ENCODE results near the gene PCDH18. TPM values are rescaled to one million over a fixed set of nuclear protein-coding genes. Genes with fewer than 3 reads are reported as not detected.
"Not testable (repeated sequence)": the region's sequence is repeated elsewhere in the genome, so short reads cannot be mapped to it uniquely, and the experiment has no call there.

PCDH18 gene
- total and polyA plus RNA-seq, 10 of the 15 experiments (the other 5 are each of a cell fraction or from before 2014, with no cell fraction given), result 0.46 to 1.4 (median 0.96) TPM

GRCh38 chr4:137509855-137510282 is 22.4 kb downstream of the PCDH18 start (continued):
- no peak for TF ChIP-seq CBFB (IDR thresholded peaks at IDR 0.05; ENCODE audit: low read depth)

- Histone ChIP-seq H3K36me3 (ENCODE audit: control insufficient read depth in 2 of 2, insufficient read depth in 2 of 2, low read length in 1 of 2) (no peaks in the 10 kb centered on the region), H3K4me2 (ENCODE audit: control insufficient read depth, insufficient read depth) (no peak overlapping the region), H3K79me2 (ENCODE audit: control insufficient read depth, insufficient read depth, low read length) (no peaks in the 10 kb centered on the region), H3K4me3 (no peak overlapping the region), H3K9me3 (replicated peaks; ENCODE audit: control insufficient read depth, insufficient read depth, low read length) (no peaks in the 10 kb centered on the region), H4K20me1 (ENCODE audit: control insufficient read depth, insufficient read depth) (no peaks in the 10 kb centered on the region), H3K27me3 (replicated peaks in 1 of 2; ENCODE audit: control insufficient read depth in 2 of 2, insufficient read depth in 2 of 2, low read length in 1 of 2) (no peaks in the 10 kb centered on the region), H3K9ac (ENCODE audit: control insufficient read depth, insufficient read depth, low read length) (no peak overlapping the region), H3K4me1 (ENCODE audit: control insufficient read depth, insufficient read depth, low read length) (no peaks in the 10 kb centered on the region), H2AFZ (ENCODE audit: control insufficient read depth, low read depth, low read length) (no peak overlapping the region), H3K27ac (ENCODE audit: control insufficient read depth, insufficient read depth) (no peak overlapping the region)
- BruUV-seq (replicated peaks), result no TSS peak
- intact Hi-C loops (cut with micrococcal nuclease; ENCODE audit: unreplicated experiment), result no loop called here
- FAIRE-seq (no peak), DNase-seq (ENCODE audit: low read depth, low spot score) (no peak), ATAC-seq (peak; percentile 21; the same call in 1 of the 3 replicates)
- in situ Hi-C loops (cut with MboI), result no loop called here
- no peak for TF ChIP-seq WRNIP1 (IDR thresholded peaks at IDR 0.05; ENCODE audit: borderline replicate concordance, low read depth, low read length)
- TF ChIP-seq CEBPB (IDR thresholded peaks at IDR 0.05; ENCODE audit: borderline replicate concordance in 1 of 2, low read depth in 2 of 2, low read length in 2 of 2), result no peak
- no peak for TF ChIP-seq PAX8 (IDR thresholded peaks at IDR 0.05)
- no peak for TF ChIP-seq ATF3 (IDR thresholded peaks at IDR 0.05; ENCODE audit: borderline replicate concordance, extremely low read depth, low read depth, low read length)
- TF ChIP-seq GABPA (IDR thresholded peaks at IDR 0.05; ENCODE audit: low read depth), result no peak
- TF ChIP-seq TARDBP (IDR thresholded peaks at IDR 0.05; ENCODE audit: borderline replicate concordance), result no peak
- ChIA-PET RAD21 (ENCODE audit: unreplicated experiment) (no interaction called here), POLR2A (no interaction called here), CTCF (no interaction called here), SMC1A (ENCODE audit: uncharacterized antibody, unreplicated experiment) (no interaction called here)
- 30% methylated on average over 6 of the region's 6 CpGs for WGBS (ENCODE audit: insufficient coverage, insufficient replicate concordance, low lambda C conversion rate, missing lambda C conversion rate)
These were observed 29.8 kb downstream of the PCDH18 start for GRCh38 chr4:137502339-137503129.

GRCh38 chr4:137496267-137496666 is 36.0 kb downstream of the PCDH18 start:
- H3K27me3 ChIP-seq (replicated peaks in 1 of 2; ENCODE audit: control insufficient read depth in 2 of 2, insufficient read depth in 2 of 2, low read length in 1 of 2); H3K4me1 ChIP-seq (ENCODE audit: control insufficient read depth, insufficient read depth, low read length); in situ Hi-C loops (cut with MboI); CTCF ChIA-PET; H3K27ac ChIP-seq (ENCODE audit: control insufficient read depth, insufficient read depth); SMC1A ChIA-PET (ENCODE audit: uncharacterized antibody, unreplicated experiment); POLR2A ChIA-PET; H3K79me2 ChIP-seq (ENCODE audit: control insufficient read depth, insufficient read depth, low read length); BruUV-seq (replicated peaks); intact Hi-C loops (cut with micrococcal nuclease; ENCODE audit: unreplicated experiment); RAD21 ChIA-PET (ENCODE audit: unreplicated experiment); H4K20me1 ChIP-seq (ENCODE audit: control insufficient read depth, insufficient read depth); ATAC-seq; H3K36me3 ChIP-seq (ENCODE audit: control insufficient read depth in 2 of 2, insufficient read depth in 2 of 2, low read length in 1 of 2); H3K9ac ChIP-seq (ENCODE audit: control insufficient read depth, insufficient read depth, low read length); H2AFZ ChIP-seq (ENCODE audit: control insufficient read depth, low read depth, low read length); FAIRE-seq; H3K9me3 ChIP-seq (replicated peaks; ENCODE audit: control insufficient read depth, insufficient read depth, low read length); H3K4me2 ChIP-seq (ENCODE audit: control insufficient read depth, insufficient read depth); H3K4me3 ChIP-seq; DNase-seq (ENCODE audit: low read depth, low spot score): not testable (repeated sequence)
- WGBS (ENCODE audit: insufficient coverage, insufficient replicate concordance, low lambda C conversion rate, missing lambda C conversion rate), result 71% methylated on average over 12 of the region's 29 CpGs
